HG02571 (cell line): Measurements from ENCODE around the gene AKR1E2.

ENCODE experiments used
- ATAC-seq: cut with Tn5 transposase; IDR thresholded peaks from one replicate; pipeline ENCODE4 v1.9.1; 2021; ENCODE audit warnings: mild to moderate bottlenecking, moderate library complexity; ENCODE audit not compliant: unreplicated experiment

The AKR1E2 gene

GRCh38 chr10:4825868-4826791 is at the start of gene AKR1E2:
TSS of gene AKR1E2 (plus strand) at chr10:4826207. CDS start at chr10:4826325, 118 bp downstream.
- no peak for ATAC-seq

- ATAC-seq = no peak
Observed at GRCh38 chr10:4776234-4776638, 49.8 kb upstream of the AKR1E2 start.

DNA sequence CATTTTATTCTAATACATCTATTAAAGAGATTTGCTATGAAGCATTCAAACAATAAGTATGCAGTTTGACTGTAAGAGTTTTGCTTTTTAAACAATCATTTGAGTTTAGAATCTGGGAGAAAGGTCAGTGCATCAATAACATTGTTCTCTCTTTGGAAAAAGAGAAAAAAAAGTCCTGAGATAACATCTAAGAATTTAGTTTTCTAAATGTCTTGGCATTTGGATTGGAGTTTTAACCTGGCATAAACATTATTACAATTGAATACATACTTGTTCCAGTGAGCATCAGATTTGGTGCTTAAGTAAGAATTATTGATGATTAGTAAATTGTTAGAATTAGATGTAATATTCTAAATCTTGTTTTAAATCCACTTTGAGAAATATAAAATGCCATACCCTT is 47.2 kb upstream of the AKR1E2 start:
- ATAC-seq = no peak

DNA sequence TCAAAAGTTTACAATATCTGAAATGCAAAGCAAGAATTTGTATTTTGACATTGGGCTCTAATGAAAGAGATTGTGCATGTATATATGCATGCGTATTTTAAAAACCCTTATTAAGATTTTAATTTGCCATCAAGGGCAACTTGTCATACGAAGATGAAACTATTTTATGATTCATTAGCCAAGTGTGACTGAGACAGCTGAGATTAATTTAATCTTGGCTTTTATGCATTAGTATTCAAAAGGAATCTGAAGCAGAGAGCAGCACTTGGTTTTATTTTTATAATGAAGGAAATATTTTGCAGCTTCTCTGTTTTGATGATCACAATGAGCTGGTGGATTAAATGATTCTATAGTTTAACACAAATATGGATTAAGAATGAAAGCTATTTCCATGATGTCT is 45.9 kb upstream of the AKR1E2 start:
- ATAC-seq = no peak

- ATAC-seq = no peak
Observed at GRCh38 chr10:4780782-4781181, 45.2 kb upstream of the AKR1E2 start.

DNA sequence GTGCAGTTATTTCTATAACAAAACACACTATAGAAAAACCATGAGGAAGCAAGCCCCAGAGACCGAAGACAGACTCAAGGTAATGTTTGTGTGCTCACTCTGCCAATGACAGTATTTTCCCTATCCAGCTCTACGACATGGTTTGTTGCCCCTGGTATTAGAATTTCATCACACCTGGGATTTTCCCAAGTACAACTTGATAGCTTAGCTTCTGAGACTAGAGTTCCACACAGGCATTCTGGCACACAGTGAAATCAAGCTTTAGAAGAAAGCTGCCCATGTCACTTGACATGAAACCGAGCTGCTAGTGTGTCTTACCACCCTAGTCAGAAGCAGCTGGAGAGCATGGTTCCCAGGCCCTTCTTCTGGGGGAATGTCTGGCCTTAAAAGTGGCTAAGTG is 44.1 kb upstream of the AKR1E2 start:
- no peak for ATAC-seq

DNA sequence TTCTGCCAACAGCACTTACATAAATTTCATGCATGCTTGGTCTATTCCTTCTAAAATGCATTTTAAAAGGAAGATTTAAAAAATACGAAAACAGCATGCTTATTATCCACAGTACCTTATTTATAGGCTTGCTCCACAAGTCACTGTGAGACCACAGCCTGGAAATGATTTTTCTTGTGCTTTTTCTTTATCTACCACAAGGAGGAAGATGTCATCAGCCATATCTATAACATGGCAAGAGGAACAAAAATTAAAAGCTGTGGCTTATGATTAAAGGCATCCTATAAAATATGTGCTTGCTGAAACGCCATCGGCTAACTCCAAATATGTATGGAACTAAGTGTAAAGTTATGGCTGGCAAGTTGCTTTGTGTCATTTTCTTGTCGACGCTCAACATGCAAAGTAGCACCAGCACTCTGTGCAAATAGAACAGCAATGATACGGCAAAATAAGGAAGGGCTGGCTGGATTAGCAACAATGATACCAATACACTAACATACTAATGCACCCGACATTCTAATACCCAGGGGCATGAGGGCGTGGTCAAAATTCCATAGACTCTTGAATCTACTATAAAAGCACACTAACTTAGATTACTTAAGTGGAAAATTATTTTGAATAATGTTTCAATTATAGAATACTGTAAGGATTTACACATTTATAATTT is 41.2 kb upstream of the AKR1E2 start:
- ATAC-seq = no peak

DNA sequence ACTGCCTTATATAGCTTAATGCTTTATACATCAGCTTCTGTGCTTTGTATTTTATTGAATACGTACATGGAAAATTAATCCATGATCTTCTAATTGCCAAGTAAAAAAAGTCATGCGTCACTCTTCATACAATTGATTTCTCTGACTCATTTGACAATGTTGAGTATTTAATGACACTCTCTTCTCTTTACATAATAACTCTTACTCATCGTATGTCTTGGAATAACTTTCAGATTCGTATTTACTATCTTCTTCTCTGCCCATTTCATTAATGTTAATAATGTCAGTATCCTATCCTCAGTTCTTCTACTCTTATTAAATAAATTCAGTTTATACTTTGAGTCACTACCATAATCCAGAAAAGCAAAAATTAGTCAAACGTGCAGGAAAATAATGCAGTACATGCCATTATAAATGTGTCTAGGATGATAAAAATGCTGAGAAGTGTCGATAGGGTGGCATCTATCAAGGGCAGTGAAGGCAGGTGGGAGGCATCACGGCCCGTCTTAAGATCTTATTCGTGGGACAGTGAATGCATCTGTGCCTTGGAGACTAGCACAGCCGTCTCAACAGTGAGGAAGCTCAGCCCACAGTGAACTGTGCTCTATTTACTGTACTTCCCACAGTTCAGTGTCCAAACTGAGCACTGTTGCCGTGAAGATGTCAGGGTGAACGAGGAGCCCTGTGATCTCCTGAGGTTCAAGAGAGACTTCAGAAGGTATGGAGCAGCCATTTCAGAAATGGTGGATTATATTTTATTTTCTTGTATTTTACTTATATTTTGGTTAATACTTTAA is 39.8 kb upstream of the AKR1E2 start:
- ATAC-seq = no peak

DNA sequence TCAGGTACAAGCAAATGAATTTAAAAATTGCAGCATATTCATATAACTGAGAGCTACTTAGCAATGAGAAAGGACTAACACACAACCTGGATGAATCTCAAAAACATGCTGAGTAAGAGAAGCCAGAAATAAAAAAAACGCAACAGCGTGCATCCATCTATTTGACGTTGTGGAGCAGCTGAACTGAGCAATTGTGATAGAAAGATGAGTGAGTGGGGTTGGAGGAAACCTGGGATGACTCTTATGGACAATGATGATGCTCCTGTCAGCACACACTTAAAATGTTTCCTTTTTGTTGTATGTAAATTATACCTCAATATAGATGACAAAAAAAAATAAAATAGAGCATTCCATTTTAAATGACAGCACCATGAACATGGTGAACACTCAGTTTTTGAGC is 36.0 kb upstream of the AKR1E2 start:
- no peak for ATAC-seq

DNA sequence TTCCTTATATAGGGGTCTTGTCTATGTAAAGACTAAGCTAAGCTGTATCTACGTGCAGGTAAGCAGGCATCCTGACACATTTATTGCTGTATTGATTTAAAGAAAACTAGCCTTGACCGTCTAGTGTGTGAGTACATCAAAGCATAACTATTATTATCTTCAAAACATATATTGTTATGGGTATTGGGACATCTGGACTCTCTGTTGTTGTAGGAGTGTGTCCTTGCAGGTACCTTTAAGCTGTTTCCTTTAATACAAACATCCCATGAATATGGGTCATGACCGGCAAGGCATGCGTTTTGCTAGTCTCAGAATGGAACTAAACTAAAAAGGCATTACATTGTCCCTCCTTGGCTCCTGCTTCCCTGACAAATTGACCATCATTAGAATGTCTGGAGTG is 35.1 kb upstream of the AKR1E2 start:
- ATAC-seq = no peak

DNA sequence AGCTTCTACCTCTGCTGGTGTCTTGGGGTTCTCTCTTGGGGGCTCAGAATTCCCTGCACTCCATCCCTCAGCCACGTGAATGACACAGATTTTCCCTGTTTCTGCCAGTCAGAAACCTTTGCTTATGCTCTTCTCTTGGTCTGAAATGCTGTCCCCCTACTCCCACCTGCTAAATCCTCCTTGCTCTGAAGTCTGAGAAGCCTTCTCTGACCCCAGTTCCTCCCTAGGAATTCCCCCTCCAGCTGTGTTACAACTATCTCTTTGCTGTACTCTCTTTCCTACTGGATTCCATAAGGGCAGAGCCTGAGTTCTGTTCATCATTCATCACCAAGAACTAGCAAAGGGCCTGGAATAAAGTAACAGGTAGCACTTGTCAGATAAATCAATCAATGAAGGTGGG is 33.6 kb upstream of the AKR1E2 start:
- no peak for ATAC-seq

- no peak for ATAC-seq
Observed at GRCh38 chr10:4801405-4801804, 24.6 kb upstream of the AKR1E2 start.

DNA sequence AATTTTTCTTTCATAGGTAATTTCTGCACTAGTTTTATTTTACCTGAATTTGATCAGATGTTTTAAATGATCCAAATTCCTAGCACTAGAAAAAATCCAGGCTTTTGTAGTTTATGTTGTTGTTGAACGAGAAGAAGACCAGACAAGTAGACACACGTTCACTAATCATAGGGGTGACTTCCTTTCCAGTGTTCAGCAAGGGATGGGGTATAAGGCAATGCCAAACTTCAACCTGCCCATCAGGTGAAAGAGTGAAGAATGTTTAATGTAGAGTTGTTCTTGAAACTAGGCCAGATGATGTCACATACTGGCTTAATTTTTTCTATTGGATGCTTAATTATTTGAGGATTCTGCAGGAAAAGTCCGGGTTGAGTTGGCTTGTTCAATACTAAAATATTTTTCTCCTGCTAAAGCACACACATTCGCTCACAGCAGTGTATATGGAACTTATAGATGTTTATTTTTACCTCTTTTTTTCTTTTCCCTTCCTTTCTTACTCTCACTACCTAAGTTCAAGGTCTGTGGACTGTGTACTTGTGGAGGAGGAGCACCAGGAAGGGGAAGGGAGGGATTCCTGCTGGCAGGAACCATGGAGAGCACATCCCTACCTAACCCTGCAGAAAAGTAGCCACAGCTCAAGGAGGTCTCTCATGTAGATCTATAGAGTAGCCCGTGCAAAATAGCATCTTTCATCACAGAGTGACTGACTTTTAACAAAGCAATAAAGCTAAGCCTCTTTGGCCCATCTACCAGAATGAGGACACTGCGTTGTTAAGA is 23.1 kb upstream of the AKR1E2 start:
- no peak for ATAC-seq

DNA sequence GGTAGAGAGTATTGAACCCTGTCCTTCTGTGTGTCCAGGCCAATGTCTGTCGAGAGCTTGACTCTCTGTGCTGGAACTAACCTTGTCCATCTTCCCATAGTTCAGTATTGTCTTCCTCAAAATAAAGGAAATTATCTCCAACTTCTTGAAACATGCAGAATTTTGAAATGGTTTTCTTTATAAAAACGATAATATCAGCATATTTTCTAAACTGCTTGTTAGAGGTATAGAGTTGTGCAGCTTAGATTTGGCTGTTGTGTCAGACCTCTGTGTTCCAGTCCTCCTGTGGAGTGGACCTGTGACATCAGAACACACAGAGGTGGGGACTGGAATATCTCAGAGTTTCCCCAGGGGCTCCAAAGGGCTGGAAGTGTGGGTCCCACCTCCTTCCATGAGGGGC is 22.2 kb upstream of the AKR1E2 start:
- no peak for ATAC-seq

DNA sequence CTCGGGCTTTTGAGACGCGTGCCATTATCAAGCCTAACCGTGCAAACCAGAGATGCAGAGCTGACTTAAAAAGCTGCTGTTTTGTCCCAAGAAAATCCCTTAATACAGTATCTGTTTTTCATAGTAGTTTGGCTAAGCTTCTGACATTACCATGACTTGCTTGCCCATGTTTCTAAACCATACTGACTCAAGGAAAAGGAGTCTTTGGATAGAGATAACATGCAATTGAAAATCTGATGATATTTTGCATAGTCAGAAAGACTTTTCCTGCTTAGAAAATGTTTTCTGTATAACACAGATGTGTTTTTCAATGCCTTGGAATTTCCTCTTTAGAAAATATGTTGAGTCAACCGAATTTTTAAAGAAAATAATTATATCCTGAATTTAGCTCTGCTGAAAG is 21.5 kb upstream of the AKR1E2 start:
- ATAC-seq = no peak

- ATAC-seq = no peak
Observed at GRCh38 chr10:4806534-4806933, 19.5 kb upstream of the AKR1E2 start.

DNA sequence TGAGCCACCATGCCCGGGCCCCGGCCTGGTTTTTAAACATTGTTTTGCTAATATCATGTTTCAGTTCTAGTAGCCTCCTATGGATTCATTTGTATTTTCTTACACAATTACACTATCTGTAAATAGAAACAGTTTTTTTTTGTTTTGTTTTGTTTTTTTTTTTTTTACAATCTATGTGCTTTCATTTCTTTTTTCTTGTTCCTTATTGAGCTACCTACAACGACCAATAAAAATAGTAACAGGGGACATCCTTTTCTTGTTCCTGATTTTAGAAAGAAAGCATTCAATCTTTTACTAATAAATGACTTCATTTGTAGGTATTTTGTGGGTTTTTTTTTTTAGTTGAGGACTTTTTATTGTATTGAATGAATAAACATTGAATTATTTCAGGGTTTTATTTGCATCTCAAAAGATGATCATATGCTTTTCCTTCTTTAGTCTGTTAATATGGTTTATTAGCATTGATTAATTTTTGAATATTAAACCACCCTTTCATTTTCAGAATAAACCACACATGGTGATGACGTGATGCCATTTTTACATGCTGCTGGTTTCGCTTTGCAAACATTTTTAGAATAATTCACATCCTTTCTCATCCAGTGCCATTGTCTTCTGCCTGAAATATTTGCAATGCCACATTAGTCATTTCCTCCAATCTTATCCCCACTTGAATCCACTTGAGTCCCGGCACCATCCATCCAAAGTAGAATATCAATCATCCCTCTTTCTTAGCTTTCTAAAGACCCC is 18.1 kb upstream of the AKR1E2 start:
- no peak for ATAC-seq

DNA sequence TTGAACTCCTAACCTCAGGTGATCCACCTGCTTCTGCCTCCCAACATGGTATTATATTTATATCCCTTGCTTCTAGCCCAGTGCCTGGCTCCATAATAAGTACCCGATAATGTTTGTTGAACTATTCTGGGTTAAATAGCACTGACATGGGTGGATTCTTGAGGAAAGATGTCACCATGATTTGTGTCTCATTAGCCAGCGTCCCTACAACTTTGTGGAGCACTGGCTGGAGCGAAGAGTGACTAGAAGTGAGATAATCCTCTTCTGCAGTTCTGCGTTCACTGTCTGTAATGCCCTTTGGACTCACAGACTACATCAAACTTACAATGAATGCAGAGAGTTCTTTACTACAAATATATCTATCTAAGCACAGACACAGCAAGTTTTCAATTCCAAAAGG is 16.9 kb upstream of the AKR1E2 start:
- ATAC-seq = no peak

- no peak for ATAC-seq
Observed at GRCh38 chr10:4810092-4810491, 15.9 kb upstream of the AKR1E2 start.

GRCh38 chr10:4812046-4812445 is 14.0 kb upstream of the AKR1E2 start:
- ATAC-seq = no peak
